GM10266 (cell line): Measurements from ENCODE around the gene RBMX.
"Not testable (repeated sequence)": the region's sequence is repeated elsewhere in the genome, so short reads cannot be mapped to it uniquely, and the experiment has no call there.

Source experiments
- DNase-seq: peaks from one replicate; pipeline ENCODE4 v3.0.0; 2012; ENCODE audit errors: extremely low spot score
- TF ChIP-seq, protein P1 (sequence below): IDR thresholded peaks from 2 replicates; pipeline ENCODE4 v1.5.1; 2012; ENCODE audit warnings: mild to moderate bottlenecking, low read depth; ENCODE audit not compliant: control insufficient read depth, insufficient read depth; ENCODE audit errors: missing control alignments

RBMX gene

GRCh38 chrX:136880452-136881013 is at the start of gene RBMX:
Gene RBMX, minus strand, starts transcription at chrX:136880725. Its CDS starts 1,298 bp downstream, at chrX:136879427.
- TF ChIP-seq, protein P1, sequence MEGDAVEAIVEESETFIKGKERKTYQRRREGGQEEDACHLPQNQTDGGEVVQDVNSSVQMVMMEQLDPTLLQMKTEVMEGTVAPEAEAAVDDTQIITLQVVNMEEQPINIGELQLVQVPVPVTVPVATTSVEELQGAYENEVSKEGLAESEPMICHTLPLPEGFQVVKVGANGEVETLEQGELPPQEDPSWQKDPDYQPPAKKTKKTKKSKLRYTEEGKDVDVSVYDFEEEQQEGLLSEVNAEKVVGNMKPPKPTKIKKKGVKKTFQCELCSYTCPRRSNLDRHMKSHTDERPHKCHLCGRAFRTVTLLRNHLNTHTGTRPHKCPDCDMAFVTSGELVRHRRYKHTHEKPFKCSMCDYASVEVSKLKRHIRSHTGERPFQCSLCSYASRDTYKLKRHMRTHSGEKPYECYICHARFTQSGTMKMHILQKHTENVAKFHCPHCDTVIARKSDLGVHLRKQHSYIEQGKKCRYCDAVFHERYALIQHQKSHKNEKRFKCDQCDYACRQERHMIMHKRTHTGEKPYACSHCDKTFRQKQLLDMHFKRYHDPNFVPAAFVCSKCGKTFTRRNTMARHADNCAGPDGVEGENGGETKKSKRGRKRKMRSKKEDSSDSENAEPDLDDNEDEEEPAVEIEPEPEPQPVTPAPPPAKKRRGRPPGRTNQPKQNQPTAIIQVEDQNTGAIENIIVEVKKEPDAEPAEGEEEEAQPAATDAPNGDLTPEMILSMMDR: no peak
- peak; percentile 79 for DNase-seq

DNA sequence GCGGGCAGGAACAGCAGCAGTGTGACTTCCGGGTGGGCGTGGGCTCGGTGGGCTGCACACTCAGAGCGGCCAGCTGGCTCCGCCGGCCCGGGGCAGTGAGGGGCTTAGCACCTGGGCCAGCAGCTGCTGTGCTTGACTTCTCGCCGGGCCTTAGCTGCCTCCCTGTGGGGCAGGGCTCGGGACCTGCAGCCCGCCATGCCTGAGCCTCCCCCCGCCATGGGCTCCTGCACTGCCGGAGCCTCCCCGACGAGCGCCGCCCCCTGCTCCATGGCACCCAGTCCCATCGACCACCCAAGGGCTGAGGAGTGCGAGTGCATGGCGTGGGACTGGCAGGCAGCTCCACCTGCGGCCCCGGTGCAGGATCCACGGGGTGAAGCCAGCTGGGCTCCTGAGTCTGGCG is 40.9 kb upstream of the RBMX start:
- not testable (repeated sequence) for DNase-seq

DNA sequence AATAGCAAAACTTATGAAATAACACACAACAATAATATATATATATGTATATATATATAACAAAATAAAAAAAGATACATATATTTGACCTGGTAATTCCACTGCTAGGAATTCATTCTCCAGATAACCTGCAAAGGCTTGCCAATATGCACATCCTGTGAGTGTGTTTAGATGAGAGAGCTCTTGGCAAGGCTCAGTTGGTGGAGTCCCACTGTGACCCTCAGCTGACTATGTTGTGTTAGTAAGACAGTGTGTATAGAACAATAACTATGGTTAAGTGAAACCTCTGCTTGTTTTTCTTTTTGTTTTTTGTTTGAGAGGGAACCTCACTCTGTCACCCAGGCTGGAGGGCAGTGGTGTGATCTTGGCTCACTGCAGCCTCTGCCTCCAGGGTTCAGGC is 39.5 kb upstream of the RBMX start:
- TF ChIP-seq, protein P1: no peak
- DNase-seq: no peak

GRCh38 chrX:136916827-136917226 is 36.3 kb upstream of the RBMX start:
- TF ChIP-seq, protein P1: no peak
- DNase-seq: no peak

GRCh38 chrX:136911661-136912060 is 31.1 kb upstream of the RBMX start:
- DNase-seq: not testable (repeated sequence)

GRCh38 chrX:136911253-136911652 is 30.7 kb upstream of the RBMX start:
- no peak for DNase-seq
- TF ChIP-seq, protein P1: no peak

DNA sequence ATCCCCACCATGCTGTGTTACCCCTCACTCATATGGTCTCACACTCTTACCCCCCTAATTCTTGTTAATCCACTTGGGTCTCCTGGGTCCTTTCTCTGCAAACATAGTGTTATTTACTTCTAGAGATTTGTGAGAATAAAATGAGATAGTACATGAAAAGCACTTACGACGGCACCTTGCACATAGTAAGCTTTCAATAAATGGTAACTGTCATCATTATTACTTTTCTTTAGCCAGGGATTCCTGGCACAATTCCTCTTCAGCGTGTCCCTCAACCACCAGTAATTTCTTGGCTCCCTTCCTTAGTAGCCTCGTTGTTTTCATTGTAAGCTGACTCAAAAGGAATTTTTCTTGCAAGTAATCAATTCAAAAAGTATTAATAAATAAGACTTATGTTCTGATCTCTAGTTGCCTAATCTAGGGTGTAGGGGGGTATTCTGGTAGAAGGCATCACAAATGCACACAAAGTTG is 30.1 kb upstream of the RBMX start:
- no peak for DNase-seq
- TF ChIP-seq, protein P1: no peak

GRCh38 chrX:136909706-136910564 is 29.4 kb upstream of the RBMX start:
- DNase-seq: peak; percentile 67
- TF ChIP-seq, protein P1: no peak
